Endodermal cell (in vitro differentiated cells): ENCODE results near the gene TMEM86B. TPM values are rescaled to one million over a fixed set of nuclear protein-coding genes. Genes with fewer than 3 reads are reported as not detected.
"Not testable (repeated sequence)": the region's sequence is repeated elsewhere in the genome, so short reads cannot be mapped to it uniquely, and the experiment has no call there.

ENCODE experiments used
- DNase-seq: peaks from one replicate; pipeline ENCODE4 v3.0.0-alpha.2; 2017
- H3K27ac ChIP-seq: 2 replicates; pipeline ENCODE4 v1.5.1; 2013; ENCODE audit warnings: mild to moderate bottlenecking, low read depth, low read length, moderate library complexity
- H3K27me3 ChIP-seq: 2 replicates; pipeline ENCODE4 v1.6.1; 2013; ENCODE audit warnings: mild to moderate bottlenecking, low read length, moderate library complexity; ENCODE audit not compliant: insufficient read depth, control insufficient read depth, poor library complexity, severe bottlenecking
- H3K36me3 ChIP-seq: 2 replicates; pipeline ENCODE4 v1.7.0; 2013; ENCODE audit warnings: mild to moderate bottlenecking, low read length, moderate library complexity; ENCODE audit not compliant: control insufficient read depth, insufficient read depth
- H3K4me1 ChIP-seq: one replicate; pipeline ENCODE4 v1.7.0; 2013; ENCODE audit warnings: low read length; ENCODE audit not compliant: control insufficient read depth, insufficient read depth
- H3K4me3 ChIP-seq: 2 replicates; pipeline ENCODE4 v1.5.1; 2013; ENCODE audit warnings: mild to moderate bottlenecking, low read length, moderate library complexity
- H3K9ac ChIP-seq: 2 replicates; pipeline ENCODE4 v1.6.1; 2013; ENCODE audit warnings: mild to moderate bottlenecking, low read length, moderate library complexity; ENCODE audit not compliant: poor library complexity, severe bottlenecking; ENCODE audit errors: extremely low read depth
- H3K9me3 ChIP-seq: 2 replicates; pipeline ENCODE4 v1.6.1; 2013; ENCODE audit warnings: mild to moderate bottlenecking, low read length, moderate library complexity; ENCODE audit not compliant: control insufficient read depth
- H3K27ac Mint-ChIP-seq: 2 replicates; pipeline ENCODE4 v1.8.0; 2020; ENCODE audit warnings: mixed read lengths
- H3K27me3 Mint-ChIP-seq: 2 replicates; pipeline ENCODE4 v1.8.0; 2021; ENCODE audit warnings: mild to moderate bottlenecking, mixed read lengths; ENCODE audit not compliant: insufficient read depth
- H3K36me3 Mint-ChIP-seq: 2 replicates; pipeline ENCODE4 v1.8.0; 2020; ENCODE audit warnings: low read depth, mixed read lengths
- H3K4me1 Mint-ChIP-seq: 2 replicates; pipeline ENCODE4 v1.8.0; 2020; ENCODE audit warnings: mixed read lengths
- H3K4me3 Mint-ChIP-seq: 2 replicates; pipeline ENCODE4 v1.8.0; 2020; ENCODE audit warnings: mild to moderate bottlenecking, moderate library complexity, mixed read lengths
- H3K9me3 Mint-ChIP-seq: 2 replicates; pipeline ENCODE4 v1.8.0; 2020; ENCODE audit warnings: mild to moderate bottlenecking, mixed read lengths
- WGBS, 2 experiments: methylation state at CpG; one replicate each; pipeline versions ENCODE4 v1.1.5 to v1.1.7; 2013; ENCODE audit warnings: missing lambda C conversion rate in 2 of 2, mixed read lengths in 1 of 2; ENCODE audit not compliant: insufficient coverage in 1 of 2, insufficient read length in 1 of 2; 5-methylcytosine and 5-hydroxymethylcytosine counted together
- total RNA-seq, 2 donors: library from RNA; stranded (reverse); fragmentation: NEBNext Ultra II Directional in 1 of 2; extraction: Animal tissue kit (Norgen Biotek cat#: 25700) in 1 of 2; gene quantifications; 2 replicates in 1 of 2; 3 replicates in 1 of 2; pipeline ENCODE4 v1.2.1, GENCODE V29; 2021
- TF ChIP-seq, protein P1 (sequence below): fragments of 200-600 bp; sonication (generic); conservative IDR thresholded peaks from 2 replicates; pipeline ENCODE4 v1.5.0; 2021; ENCODE audit warnings: antibody characterized with exemption, mild to moderate bottlenecking

The TMEM86B gene
- total RNA-seq, 2 donors from 2014 or later, result 2.9 to 5.9 TPM

GRCh38 chr19:55226788-55227187 lies 1.8 kb downstream of the TMEM86B start:
- Mint-ChIP-seq H3K27ac (no peak overlapping the region), H3K27me3 (no peaks in the 10 kb centered on the region), H3K9me3 (no peaks in the 10 kb centered on the region), H3K36me3 (peaks cover 13% of the 10 kb centered on the region), H3K4me3 (no peak overlapping the region), H3K4me1 (peaks cover 7% of the 10 kb centered on the region)
- Histone ChIP-seq H3K27ac (no peak overlapping the region), H3K4me3 (no peak overlapping the region), H3K36me3 (no peaks in the 10 kb centered on the region), H3K9ac (no peak overlapping the region), H3K4me1 (peaks cover 5% of the 10 kb centered on the region), H3K27me3 (no peaks in the 10 kb centered on the region), H3K9me3 (no peaks in the 10 kb centered on the region)
- no peak for DNase-seq
- TF ChIP-seq, protein P1, sequence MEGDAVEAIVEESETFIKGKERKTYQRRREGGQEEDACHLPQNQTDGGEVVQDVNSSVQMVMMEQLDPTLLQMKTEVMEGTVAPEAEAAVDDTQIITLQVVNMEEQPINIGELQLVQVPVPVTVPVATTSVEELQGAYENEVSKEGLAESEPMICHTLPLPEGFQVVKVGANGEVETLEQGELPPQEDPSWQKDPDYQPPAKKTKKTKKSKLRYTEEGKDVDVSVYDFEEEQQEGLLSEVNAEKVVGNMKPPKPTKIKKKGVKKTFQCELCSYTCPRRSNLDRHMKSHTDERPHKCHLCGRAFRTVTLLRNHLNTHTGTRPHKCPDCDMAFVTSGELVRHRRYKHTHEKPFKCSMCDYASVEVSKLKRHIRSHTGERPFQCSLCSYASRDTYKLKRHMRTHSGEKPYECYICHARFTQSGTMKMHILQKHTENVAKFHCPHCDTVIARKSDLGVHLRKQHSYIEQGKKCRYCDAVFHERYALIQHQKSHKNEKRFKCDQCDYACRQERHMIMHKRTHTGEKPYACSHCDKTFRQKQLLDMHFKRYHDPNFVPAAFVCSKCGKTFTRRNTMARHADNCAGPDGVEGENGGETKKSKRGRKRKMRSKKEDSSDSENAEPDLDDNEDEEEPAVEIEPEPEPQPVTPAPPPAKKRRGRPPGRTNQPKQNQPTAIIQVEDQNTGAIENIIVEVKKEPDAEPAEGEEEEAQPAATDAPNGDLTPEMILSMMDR, result no peak
- 88 to 89% methylated on average over 10 to 18 of the region's 18 CpGs for WGBS, 2 experiments

GRCh38 chr19:55226273-55226672 lies 2.3 kb downstream of the TMEM86B start:
- no peak overlapping the region for H3K27ac ChIP-seq
- Mint-ChIP-seq H3K4me1 (peaks cover 7% of the 10 kb centered on the region), H3K9me3 (no peaks in the 10 kb centered on the region), H3K27me3 (no peaks in the 10 kb centered on the region), H3K36me3 (peaks cover 13% of the 10 kb centered on the region), H3K4me3 (no peak overlapping the region), H3K27ac (peak overlapping the region; percentile 26)
- H3K9ac ChIP-seq, result no peak overlapping the region
- H3K9me3 ChIP-seq, result no peaks in the 10 kb centered on the region
- H3K36me3 ChIP-seq, result no peaks in the 10 kb centered on the region
- WGBS, 2 experiments, result 91 to 98% methylated on average over 7 to 9 of the region's 9 CpGs
- no peak for DNase-seq
- H3K27me3 ChIP-seq, result no peaks in the 10 kb centered on the region
- H3K4me1 ChIP-seq, result peaks cover 5% of the 10 kb centered on the region
- H3K4me3 ChIP-seq, result no peak overlapping the region
- TF ChIP-seq, protein P1, result no peak

- Histone ChIP-seq H3K36me3 (no peaks in the 10 kb centered on the region), H3K9me3 (no peaks in the 10 kb centered on the region), H3K27me3 (no peaks in the 10 kb centered on the region), H3K4me1 (peaks cover 5% of the 10 kb centered on the region), H3K4me3 (no peak overlapping the region), H3K9ac (no peak overlapping the region), H3K27ac (no peak overlapping the region)
- WGBS, 2 experiments, result 87 to 96% methylated on average over 4 of the region's 7 CpGs
- Mint-ChIP-seq H3K27me3 (no peaks in the 10 kb centered on the region), H3K4me1 (peaks cover 7% of the 10 kb centered on the region), H3K27ac (no peak overlapping the region), H3K36me3 (peaks cover 18% of the 10 kb centered on the region), H3K9me3 (peaks cover 4% of the 10 kb centered on the region), H3K4me3 (no peak overlapping the region)
- no peak for DNase-seq
- TF ChIP-seq, protein P1, result no peak
Observed at GRCh38 chr19:55225415-55225958, 3.1 kb downstream of the TMEM86B start.

GRCh38 chr19:55224679-55225414 lies 3.7 kb downstream of the TMEM86B start:
- WGBS, 2 experiments, result 79 to 86% methylated on average over 5 to 11 of the region's 11 CpGs
- not testable (repeated sequence) for H3K9ac ChIP-seq, H3K27ac Mint-ChIP-seq, DNase-seq, H3K4me3 ChIP-seq, H3K9me3 Mint-ChIP-seq, H3K4me3 Mint-ChIP-seq, H3K4me1 ChIP-seq, H3K4me1 Mint-ChIP-seq, H3K27me3 Mint-ChIP-seq, H3K36me3 ChIP-seq, H3K9me3 ChIP-seq, H3K27ac ChIP-seq, H3K27me3 ChIP-seq
- H3K36me3 Mint-ChIP-seq, result peaks cover 17% of the 10 kb centered on the region
